ENCODE results near the gene NBPF3.
"Not testable (repeated sequence)": the region's sequence is repeated elsewhere in the genome, so short reads cannot be mapped to it uniquely, and the experiment has no call there.

NBPF3 gene

GRCh38 chr1:21406659-21407058 lies 33.3 kb upstream of the NBPF3 start:
- TF ChIP-seq, protein P1, sequence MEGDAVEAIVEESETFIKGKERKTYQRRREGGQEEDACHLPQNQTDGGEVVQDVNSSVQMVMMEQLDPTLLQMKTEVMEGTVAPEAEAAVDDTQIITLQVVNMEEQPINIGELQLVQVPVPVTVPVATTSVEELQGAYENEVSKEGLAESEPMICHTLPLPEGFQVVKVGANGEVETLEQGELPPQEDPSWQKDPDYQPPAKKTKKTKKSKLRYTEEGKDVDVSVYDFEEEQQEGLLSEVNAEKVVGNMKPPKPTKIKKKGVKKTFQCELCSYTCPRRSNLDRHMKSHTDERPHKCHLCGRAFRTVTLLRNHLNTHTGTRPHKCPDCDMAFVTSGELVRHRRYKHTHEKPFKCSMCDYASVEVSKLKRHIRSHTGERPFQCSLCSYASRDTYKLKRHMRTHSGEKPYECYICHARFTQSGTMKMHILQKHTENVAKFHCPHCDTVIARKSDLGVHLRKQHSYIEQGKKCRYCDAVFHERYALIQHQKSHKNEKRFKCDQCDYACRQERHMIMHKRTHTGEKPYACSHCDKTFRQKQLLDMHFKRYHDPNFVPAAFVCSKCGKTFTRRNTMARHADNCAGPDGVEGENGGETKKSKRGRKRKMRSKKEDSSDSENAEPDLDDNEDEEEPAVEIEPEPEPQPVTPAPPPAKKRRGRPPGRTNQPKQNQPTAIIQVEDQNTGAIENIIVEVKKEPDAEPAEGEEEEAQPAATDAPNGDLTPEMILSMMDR (IDR thresholded peaks at IDR 0.05; ENCODE audit: insufficient read depth, low read length, missing control alignments) = no peak
- POLR2A ChIA-PET = no interaction called here

GRCh38 chr1:21409897-21410296 lies 30.0 kb upstream of the NBPF3 start:
- DNase-seq (ENCODE audit: low read depth, low spot score); H3K4me3 ChIP-seq (ENCODE audit: low read depth, low read length); POLR2A ChIA-PET; CTCF ChIA-PET: not testable (repeated sequence)

More at GRCh38 chr1:21406659-21407058, 33.3 kb upstream of the NBPF3 start:
- no peak overlapping the region for H3K4me3 ChIP-seq (ENCODE audit: low read depth, low read length)
- CTCF ChIA-PET = interaction anchor here (1.0 kb wide), 1 partner anchor 37 kb away, joined by 5 read pairs; no protein-coding TSS in a partner anchor
- DNase-seq (ENCODE audit: low read depth, low spot score) = no peak

DNA sequence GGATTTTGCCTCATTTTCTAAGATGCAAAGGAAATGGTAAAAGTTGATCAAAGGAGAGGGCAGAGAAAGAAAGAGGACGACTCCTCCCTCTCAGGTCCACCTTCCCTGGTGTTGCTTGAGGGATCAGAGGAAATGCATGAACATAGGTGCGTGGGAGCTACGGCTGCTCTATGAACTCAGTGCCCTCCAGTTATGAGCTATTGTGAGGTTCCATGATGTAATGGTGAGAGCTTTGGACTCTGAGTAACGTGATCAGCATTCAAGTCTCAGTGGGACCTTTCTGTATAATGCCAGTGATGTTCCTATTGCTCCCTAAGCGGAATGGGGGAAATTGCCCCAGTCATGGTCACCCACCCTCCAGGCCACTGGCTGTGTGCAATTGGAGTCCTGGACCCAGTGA lies 25.9 kb upstream of the NBPF3 start:
- H3K4me3 ChIP-seq (ENCODE audit: low read depth, low read length) = no peak overlapping the region
- TF ChIP-seq, protein P1 (IDR thresholded peaks at IDR 0.05; ENCODE audit: insufficient read depth, low read length, missing control alignments) = no peak
- no peak for DNase-seq (ENCODE audit: low read depth, low spot score)
- POLR2A ChIA-PET = no interaction called here
- CTCF ChIA-PET = interaction anchor here (0.9 kb wide), 1 partner anchor 9 kb away, joined by 3 read pairs; no protein-coding TSS in a partner anchor

- POLR2A ChIA-PET; CTCF ChIA-PET; H3K4me3 ChIP-seq (ENCODE audit: low read depth, low read length); DNase-seq (ENCODE audit: low read depth, low spot score): not testable (repeated sequence)
Observed at GRCh38 chr1:21420378-21420777, 19.6 kb upstream of the NBPF3 start.

- DNase-seq (ENCODE audit: low read depth, low spot score); POLR2A ChIA-PET; CTCF ChIA-PET; H3K4me3 ChIP-seq (ENCODE audit: low read depth, low read length): not testable (repeated sequence)
Observed at GRCh38 chr1:21421307-21421706, 18.6 kb upstream of the NBPF3 start.

DNA sequence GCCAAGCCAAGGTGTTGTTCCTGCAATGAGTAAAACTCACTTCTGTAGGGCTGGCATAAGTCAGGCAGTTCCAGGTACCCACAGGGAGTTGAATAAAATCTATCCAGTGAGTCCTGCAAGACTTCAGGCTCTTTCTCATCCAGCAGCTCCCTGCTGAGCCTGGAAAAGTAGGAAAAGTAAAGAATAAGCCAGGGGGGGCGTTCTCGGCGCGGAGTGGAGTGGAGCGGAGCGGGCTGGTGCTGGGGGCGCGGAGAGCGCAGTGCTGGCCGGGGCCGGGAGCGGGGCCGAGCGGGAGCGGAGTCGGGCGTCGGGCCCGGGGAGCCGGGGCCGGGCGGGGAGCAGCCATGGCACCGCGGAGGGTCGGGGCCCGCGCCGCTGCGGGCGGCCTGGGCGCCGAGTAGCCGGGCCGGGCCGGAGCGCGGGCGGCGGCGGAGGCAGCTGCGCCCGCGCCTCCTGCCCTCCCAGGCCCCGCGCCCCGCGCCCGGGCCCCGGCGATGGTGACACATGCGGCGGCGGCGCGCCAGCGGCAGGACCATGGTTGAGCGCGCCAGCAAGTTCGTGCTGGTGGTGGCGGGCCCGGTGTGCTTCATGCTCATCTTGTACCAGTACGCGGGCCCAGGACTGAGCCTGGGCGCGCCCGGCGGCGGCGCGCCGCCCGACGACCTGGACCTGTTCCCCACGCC lies 12.0 kb upstream of the NBPF3 start:
- CTCF ChIA-PET; POLR2A ChIA-PET; DNase-seq (ENCODE audit: low read depth, low spot score): not testable (repeated sequence)
- peak overlapping the region; percentile 46 for H3K4me3 ChIP-seq (ENCODE audit: low read depth, low read length)

- H3K4me3 ChIP-seq (ENCODE audit: low read depth, low read length) = peak overlapping the region; percentile 46
- DNase-seq (ENCODE audit: low read depth, low spot score); CTCF ChIA-PET; POLR2A ChIA-PET: not testable (repeated sequence)
Observed at GRCh38 chr1:21428481-21429073, 11.4 kb upstream of the NBPF3 start.

GRCh38 chr1:21429210-21429609 lies 10.7 kb upstream of the NBPF3 start:
- POLR2A ChIA-PET; DNase-seq (ENCODE audit: low read depth, low spot score); CTCF ChIA-PET; H3K4me3 ChIP-seq (ENCODE audit: low read depth, low read length): not testable (repeated sequence)

GRCh38 chr1:21430875-21431274 lies 9.1 kb upstream of the NBPF3 start:
- CTCF ChIA-PET = not testable (repeated sequence)

GRCh38 chr1:21434394-21434793 lies 5.5 kb upstream of the NBPF3 start:
- POLR2A ChIA-PET = no interaction called here
- no peak for DNase-seq (ENCODE audit: low read depth, low spot score)
- TF ChIP-seq, protein P1 (IDR thresholded peaks at IDR 0.05; ENCODE audit: insufficient read depth, low read length, missing control alignments) = no peak
- CTCF ChIA-PET = interaction anchor here (1.3 kb wide), 1 partner anchor 57 kb away, joined by 3 read pairs; no protein-coding TSS in a partner anchor
- no peak overlapping the region for H3K4me3 ChIP-seq (ENCODE audit: low read depth, low read length)

More at GRCh38 chr1:21430875-21431274, 9.1 kb upstream of the NBPF3 start:
- POLR2A ChIA-PET; H3K4me3 ChIP-seq (ENCODE audit: low read depth, low read length); DNase-seq (ENCODE audit: low read depth, low spot score): not testable (repeated sequence)

Measured in AG04449 (cell line).